Stimulated activated CD4-positive, alpha-beta T cell treated with anti-CD3 and anti-CD28 coated beads, TNF-alpha, amount 100 ng/mL, for 4 hours (primary cell): ENCODE results near the gene SPATA31D4.
"Not testable (repeated sequence)": the region's sequence is repeated elsewhere in the genome, so short reads cannot be mapped to it uniquely, and the experiment has no call there.

Experiments used
- DNase-seq, 3 experiments: peaks; one replicate each; pipeline ENCODE4 v3.0.0-alpha.2; 2020; ENCODE audit warnings: low read depth in 3 of 3

The SPATA31D4 gene

DNA sequence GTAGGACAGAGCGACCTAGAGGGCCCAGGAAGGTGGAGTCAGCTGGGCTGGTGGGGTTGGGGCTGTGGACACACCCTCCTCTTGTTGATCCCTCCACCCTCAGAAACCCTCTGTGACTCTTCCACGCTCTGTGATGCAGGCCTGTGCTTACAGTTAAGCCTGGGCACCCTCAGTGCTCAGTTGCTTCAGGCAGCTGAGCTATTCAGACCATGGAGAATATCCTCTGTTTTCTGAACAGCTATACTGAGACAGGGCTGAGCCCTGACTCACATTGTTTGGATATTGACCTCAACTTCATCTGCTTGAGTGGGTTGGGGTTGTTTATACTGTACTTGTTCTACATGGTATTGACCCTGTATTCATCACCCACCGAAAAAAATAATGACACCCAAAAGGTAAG, at the start of gene SPATA31D4:
Gene SPATA31D4, plus strand, starts transcription at position 124 of the 400 bp plus-strand sequence. Its CDS starts 86 bp downstream, at position 210.
- DNase-seq, result not testable (repeated sequence)

DNA sequence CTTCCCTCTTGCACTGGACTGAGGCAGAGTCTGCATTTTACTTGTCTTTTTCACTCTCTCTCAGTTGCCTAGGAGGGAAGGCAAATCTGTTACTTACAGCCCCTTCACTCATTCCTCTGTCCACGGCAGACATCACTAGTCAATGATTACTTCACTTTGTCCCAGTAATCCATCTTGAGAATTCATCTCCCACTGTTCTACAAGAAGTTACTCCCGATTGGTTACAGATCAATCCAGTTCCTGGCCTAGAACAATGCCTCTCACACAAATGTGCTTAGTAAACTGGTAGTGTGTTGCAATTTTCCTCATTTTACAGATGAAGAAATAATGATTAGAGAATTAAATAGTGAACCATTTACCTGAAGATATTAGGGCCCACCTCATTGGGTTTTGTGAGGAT, 49.7 kb upstream of the SPATA31D4 start:
- no peak for DNase-seq

DNA sequence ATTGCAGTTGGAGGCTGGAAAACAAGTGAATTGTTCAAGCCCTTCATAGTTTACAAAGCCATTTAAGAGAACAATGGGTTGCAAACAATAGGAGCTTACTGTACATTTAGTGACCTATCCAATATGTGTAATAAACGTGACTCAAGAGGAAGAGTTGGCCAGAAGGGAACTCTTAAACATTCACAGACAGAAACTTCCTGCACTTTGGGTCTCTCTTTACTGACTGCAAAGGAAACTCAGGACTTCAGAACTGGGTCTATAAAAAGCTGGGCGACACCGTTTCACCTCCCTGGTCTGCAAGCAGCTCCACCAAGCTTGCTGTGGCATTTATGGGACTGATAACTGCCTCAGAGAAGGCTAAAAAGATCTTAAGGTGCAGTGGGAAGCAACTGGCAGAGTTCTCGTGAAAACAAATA, 48.7 kb upstream of the SPATA31D4 start:
- DNase-seq, result no peak

DNA sequence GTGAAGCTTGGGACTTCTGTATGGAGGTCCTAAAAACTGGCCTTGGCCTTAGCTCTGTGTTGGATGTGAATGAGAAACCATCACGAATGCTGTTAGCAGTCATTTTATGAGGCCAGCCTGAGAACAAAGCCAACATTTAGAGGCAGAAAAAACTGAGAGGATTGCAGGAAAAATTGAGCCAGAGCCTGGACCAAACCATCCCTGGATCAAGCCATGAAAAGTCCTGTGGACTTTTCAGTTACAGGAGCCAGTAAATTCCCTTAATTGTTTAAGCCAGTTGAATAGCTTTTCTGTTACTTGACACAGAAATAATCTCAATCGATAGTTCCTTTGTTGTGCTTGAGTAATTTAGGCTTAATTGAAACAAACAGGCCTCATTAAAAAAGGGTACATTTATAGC, 42.6 kb upstream of the SPATA31D4 start:
- DNase-seq, result no peak

DNA sequence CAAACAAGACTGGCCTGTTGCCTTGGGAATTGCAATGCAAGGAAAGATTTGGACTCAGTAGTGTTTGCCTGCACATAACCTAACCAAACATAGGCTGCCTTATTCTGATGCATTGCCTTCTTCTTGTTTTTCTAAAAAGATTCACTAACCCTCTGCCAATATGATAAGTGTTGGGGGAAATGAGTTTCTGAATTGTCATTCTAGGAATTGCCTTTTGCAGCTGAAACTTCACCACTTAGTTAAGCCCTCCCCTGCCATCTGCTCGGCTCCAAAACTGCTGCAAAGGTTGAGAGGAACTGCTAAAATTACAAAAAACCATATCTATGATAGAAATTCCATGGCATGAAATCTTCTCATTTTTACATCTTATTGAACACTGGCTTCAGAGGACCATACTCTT, 41.6 kb upstream of the SPATA31D4 start:
- DNase-seq, result no peak

DNA sequence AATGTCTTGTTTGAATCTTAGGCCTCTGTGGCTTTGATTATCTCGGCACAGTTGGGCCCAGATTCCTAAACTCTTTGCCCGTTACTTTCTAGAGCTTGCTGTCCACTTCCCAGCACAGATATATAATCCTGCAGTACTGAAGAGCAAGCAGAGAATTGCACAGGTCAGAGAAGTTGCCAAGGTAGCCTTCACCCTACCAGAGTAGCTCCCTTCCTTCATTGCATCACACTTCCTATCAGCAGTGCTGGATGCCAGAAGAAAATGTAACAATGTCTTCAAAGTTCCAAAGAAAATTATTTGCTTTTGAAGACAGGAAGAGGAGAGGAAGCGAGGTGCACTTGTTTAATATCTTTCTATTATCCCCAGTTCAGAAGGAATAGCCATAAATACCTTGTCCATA, 38.1 kb upstream of the SPATA31D4 start:
- no peak for DNase-seq

DNA sequence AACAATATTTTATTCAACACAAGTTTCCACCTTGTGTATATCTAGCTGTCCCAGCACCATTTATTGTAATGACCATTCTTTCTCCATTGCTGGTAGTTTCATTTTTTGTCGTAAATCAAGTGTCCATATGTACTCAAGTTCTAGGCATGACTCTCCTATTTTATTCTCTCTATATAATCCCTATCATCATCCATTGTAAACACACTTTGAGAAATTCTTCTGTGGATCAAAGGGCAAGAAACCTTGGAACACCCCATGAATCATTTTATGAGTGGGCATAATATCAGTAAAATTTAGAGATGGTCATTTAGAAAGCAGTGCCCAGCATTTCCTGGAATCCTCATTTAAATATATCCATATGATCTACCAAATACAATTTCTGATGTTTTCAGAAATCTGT, 35.8 kb upstream of the SPATA31D4 start:
- no peak for DNase-seq

DNA sequence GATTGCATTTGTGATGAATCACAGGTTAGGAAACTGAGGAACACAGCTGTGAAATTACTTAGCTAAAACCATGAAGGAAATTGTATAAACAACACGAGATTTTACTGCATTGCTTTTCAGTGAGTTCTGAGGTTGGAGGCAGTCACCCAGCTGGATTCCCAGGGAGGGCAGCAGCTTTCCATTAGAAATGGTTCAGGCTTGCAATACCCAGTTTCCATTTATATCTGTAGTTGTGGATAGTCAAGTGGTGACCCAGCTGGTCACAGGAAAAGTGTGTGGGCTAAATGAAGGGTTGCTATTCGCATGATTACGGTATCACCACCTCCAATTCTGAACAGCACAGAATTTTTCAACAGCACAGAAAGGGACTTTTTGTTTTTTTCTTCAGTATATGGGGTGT, 34.3 kb upstream of the SPATA31D4 start:
- no peak for DNase-seq

DNA sequence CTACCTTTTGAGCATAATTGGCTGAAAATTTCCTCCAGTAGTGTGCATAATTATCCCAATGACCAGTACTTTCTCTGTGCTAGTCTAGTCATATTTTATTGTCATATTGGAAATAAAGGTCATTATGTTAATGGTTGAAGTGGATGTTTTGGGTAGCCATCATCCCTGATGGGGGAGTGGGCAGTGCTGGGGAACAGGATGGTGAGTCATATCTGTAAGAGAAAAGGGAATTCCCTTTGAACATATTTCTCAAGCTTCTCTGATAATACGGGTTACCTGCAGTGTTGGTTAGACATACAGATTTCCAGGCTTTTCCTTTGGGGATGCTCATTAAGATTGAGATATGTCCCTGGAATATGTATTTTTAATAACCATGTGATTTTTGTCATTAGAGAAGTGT, 33.3 kb upstream of the SPATA31D4 start:
- DNase-seq, result no peak

DNA sequence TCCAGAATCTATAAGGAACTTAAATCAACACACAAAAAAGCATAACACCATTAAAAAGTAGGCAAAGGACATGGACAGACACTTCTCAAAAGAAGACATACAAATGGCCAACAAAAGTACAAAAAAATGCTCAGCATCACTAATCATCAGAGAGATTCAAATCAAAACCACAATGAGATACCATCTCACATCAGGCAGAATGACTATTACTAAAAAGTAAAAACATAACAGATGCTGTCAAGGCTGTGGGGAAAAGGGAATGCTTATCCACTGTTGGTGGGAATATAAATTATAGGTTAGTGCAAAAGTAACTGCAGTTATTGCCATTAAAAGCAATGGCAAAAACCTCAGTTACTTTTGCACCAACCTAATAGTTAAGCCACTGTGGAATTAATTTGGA, 32.2 kb upstream of the SPATA31D4 start:
- DNase-seq, result no peak

DNA sequence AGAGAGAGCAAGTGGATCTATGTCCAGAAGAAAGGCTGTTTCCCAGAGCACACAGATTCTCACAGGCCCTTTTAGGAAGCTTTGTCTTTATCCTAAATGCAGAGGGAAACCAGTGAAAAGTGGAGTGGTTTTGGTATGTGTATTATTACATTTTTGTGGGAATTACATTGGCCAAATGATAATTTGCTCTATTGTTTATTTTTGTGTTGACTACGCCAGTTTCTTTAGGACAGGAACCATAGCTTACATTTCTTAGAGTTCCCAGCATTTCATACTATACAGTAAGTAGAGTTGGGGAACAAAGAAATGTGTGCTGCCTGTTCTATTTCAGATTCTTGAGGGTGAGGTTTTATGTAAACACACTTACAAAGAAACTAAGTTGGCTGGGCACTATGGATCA, 29.4 kb upstream of the SPATA31D4 start:
- DNase-seq, result no peak

DNA sequence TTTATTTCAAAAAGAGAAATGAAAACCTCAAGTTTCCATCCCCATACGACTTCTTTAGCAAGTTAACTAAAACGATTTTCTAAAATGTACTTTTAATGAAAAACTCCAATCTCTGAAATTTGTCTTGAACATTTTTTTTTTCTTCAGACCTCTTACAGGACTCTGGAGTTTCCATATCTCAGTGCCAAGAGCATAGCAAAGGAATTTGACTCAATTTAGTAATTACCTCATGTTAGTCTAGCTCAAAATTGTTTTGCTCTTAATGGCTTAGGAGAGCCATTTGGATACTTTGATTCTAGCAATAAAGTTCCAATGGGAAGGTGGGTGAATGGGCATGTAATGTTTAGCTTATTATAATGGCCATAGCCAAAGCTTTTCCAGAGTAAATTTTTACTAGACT, 26.0 kb upstream of the SPATA31D4 start:
- DNase-seq, result no peak

DNA sequence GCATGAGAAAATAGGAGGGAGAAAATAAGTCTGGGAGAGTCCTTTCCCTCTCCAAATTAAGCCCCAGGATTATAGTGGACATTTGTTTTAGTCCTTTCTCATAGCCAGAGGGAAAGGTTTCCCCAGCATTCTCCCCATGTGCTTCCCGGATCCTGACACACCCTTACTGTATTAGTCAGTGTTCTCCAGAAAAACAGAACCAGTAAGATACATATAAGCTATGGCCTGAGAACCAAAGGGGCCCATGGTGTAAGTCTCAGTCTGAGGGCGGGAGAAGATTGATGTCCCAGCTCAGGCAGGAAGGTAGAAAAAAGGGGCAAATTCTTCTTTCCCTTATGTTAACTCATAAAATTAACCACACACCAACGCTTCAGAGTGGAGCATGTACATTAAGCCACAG, 25.6 kb upstream of the SPATA31D4 start:
- DNase-seq, result no peak

DNA sequence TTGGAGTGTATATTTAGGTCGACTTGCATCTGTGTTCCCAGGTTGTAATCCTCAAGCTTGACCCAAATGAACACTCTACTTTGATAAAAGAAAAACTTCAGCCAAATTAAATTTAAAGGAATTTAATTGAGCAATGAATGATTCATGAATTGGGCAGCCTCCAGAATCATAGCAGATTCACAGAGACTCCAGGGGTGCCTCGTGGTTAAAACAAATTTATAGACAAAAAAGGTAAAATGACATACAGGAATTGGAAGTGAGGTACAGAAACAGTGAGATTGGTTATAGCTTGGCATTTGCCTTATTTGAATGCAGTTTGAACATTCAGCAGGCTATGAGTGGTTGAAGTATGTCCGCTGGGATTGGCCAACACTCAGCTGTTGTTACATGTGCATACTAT, 21.6 kb upstream of the SPATA31D4 start:
- DNase-seq, result no peak

DNA sequence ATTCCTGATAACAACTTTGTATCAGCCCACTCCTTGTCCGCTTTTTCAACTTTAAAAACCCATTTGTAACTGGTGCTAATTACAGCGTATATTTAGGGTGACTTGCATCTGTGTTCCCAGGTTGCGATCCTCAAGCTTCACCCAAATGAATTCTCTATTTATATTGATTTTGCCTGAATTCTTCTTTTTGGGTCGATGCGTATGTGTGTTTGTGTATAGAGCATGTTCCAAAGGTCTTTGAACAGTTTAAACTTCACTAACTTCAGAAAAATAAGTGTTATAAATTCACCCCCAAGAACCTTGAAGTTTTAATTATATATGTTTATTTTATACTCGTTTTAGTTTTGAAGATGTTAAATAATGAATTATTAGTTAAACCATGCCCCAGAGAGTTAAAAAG, 16.1 kb upstream of the SPATA31D4 start:
- DNase-seq, result no peak

DNA sequence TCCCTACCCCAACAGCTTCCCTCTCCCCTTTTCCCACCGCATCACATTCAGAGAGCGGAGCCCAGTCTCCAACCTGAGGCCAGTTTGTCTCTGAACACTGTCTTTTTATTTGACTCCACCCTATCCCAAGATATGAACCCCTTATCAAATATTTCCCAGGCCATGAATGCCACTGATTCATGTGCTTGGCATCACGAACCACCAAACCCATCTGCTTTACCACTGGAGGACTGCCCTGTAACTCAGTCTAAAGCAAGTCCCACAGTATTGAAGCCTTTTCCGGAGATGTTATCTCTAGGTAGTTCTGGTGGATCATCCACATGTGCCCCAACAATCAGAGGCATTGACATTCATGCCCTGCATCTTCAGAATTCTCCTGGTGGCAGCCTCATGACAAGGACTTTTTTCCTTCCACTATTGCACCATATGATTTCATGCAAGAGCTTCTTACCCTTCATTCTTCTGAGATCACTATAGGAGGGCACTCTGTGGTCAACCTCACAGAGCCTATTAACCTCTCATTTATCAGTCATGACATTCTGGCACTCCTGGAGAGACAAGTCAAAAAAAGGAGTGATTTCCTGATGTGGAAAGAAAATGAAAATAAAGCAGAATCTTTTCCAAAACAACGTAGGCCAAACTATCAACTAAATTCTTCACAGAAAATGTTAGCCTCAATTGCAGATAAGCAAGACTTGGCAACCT, 12.3 kb upstream of the SPATA31D4 start:
- DNase-seq, result no peak

DNA sequence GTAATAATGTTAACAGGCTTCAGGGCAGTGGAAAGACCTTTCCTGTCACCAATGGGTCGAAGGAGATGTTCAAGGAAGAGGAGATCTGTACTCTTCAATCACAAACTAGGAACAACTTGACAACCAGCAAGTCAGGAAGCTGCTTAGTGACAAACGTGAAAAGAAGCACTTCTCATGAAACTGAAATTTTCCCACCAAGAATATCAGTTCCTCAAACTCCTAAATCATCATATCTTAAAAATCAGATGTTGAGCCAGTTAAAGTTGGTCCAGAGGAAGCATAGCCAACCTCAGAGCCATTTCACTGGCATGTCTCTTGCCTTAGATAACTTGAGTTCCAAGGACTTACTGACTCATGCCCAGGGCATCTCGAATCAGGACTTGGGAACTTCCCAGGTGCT, 9.7 kb upstream of the SPATA31D4 start:
- DNase-seq, result not testable (repeated sequence)

DNA sequence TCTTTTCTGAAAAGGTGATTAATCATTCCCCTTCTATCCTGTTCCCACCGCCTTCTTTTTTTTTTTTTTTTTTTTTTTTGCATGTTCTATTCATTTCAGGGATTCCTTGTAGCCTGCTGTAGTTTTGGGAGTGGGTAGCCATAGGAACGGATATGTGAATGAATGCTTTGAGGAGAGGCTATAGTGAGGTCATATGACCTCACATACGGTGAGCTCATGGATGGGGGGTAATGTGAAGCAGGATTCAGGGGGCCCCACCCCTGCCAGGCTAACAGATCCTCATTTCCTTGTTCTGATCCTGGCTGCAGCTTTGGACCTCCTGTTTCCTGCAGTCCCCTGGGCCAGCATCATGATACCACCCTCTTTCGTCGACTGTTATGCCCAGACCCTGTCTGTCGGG, 1.9 kb downstream of the SPATA31D4 start:
- not testable (repeated sequence) for DNase-seq

DNA sequence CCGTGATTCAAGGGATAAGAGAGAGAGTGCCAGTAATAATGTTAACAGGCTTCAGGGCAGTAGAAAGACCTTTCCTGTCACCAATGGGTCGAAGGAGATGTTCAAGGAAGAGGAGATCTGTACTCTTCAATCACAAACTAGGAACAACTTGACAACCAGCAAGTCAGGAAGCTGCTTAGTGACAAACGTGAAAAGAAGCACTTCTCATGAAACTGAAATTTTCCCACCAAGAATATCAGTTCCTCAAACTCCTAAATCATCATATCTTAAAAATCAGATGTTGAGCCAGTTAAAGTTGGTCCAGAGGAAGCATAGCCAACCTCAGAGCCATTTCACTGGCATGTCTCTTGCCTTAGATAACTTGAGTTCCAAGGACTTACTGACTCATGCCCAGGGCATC, 5.3 kb downstream of the SPATA31D4 start:
- not testable (repeated sequence) for DNase-seq

DNA sequence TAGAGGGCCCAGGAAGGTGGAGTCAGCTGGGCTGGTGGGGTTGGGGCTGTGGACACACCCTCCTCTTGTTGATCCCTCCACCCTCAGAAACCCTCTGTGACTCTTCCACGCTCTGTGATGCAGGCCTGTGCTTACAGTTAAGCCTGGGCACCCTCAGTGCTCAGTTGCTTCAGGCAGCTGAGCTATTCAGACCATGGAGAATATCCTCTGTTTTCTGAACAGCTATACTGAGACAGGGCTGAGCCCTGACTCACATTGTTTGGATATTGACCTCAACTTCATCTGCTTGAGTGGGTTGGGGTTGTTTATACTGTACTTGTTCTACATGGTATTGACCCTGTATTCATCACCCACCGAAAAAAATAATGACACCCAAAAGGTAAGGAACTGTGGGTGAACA, 15.2 kb downstream of the SPATA31D4 start, which contains the start of gene SPATA31D3:
Gene SPATA31D3, plus strand, starts transcription at position 108 of the 400 bp plus-strand sequence. Its CDS starts 86 bp downstream, at position 194.
- DNase-seq, result not testable (repeated sequence)

DNA sequence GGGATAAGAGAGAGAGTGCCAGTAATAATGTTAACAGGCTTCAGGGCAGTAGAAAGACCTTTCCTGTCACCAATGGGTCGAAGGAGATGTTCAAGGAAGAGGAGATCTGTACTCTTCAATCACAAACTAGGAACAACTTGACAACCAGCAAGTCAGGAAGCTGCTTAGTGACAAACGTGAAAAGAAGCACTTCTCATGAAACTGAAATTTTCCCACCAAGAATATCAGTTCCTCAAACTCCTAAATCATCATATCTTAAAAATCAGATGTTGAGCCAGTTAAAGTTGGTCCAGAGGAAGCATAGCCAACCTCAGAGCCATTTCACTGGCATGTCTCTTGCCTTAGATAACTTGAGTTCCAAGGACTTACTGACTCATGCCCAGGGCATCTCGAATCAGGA, 20.4 kb downstream of the SPATA31D4 start:
- DNase-seq, result not testable (repeated sequence)

DNA sequence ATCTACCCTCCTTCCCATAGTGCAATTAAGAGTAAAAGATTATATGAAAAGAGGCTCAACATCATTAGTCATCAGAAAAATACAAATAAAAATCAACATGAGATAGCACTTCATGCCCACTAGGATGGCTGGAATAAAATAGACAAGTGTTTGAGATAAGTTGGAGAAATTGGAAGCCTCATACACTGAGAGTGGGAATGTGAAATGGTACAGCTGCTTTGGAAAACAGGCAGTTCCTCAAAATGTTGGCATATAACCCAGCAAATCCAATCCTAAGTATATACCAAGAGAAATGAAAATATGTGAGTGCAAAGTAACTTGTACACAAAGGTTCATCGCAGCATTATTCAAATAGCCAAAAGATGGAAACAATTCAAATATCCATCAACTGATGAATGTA, 24.9 kb downstream of the SPATA31D4 start:
- DNase-seq, result no peak

DNA sequence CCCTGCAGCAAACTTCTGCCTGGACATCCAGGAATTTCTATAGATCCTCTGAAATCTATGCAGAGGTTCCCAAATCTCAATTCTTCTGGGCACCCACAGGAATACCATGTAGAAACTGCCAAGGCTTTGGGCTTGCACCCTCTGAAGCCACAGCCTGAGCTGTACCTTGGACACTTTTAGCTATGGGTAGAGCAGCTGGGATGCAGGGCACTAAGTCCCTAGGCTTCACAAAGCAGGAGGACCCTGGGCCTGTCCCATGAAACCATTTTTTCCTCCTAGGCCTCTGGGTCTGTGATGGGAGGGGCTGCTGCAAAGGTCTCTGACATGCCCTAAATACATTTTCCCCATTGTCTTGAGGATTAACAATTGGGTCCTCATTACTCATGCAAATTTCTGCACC, 27.4 kb downstream of the SPATA31D4 start:
- no peak for DNase-seq
